ENCODE results near the gene PLPP3.

Gene PLPP3

DNA sequence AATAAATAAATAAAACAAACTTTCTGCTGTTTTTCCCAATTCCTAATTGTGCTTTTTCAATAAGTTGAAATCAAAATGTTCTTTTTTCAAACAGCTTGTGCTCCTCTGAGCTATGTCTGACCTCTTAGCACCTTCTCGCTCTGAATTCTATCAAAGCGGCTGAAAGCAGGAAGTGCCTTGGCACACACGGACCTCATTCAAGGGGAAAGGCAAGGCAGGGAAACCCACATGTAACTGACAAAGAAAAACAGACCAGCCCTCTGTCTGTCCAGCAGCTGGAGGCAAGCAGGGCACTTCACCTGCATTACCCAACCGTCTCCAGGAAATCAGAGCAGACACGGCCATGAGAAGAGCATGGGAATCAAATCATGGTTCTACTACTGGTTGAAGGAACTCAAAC lies 56.7 kb downstream of the PLPP3 start:
- DNase-seq (ENCODE audit: low spot score) = no peak

GRCh38 chr1:56520016-56520601 lies 59.3 kb downstream of the PLPP3 start:
- DNase-seq (ENCODE audit: low spot score) = no peak

- DNase-seq (ENCODE audit: low spot score) = no peak
Observed at GRCh38 chr1:56517404-56518130, 61.8 kb downstream of the PLPP3 start.

GRCh38 chr1:56516539-56517252 lies 62.7 kb downstream of the PLPP3 start:
- DNase-seq (ENCODE audit: low spot score) = peak; percentile 61

DNA sequence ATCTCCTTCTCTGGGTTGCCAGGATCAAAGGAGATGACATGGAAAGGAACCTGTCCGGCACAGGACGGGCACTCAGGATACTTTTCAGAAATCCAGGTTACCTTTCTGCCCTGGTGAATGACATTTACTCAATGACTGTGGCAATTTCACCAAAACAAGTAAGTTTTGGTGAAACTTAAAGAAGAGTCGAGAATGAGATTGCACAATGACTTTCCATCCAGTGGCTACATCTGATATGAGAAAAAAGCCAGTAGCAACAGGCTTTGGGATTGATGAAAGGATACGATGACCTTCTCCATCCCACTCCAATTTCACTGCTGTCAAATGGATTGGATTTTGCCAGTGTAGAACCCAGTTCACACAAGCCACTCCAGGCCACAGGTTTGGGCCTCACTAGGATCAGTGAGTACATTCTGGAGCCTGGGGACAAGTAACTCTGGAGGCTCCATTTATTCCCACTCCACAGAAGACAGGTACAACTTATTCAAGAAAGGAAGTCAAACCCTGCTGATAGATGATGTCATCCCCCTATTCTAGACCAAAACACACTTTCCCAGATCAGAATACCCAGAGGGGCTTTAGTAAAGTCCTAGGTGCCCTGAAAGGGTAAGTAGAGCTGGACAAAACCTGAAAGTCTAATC lies 63.3 kb downstream of the PLPP3 start:
- DNase-seq (ENCODE audit: low spot score) = no peak

DNA sequence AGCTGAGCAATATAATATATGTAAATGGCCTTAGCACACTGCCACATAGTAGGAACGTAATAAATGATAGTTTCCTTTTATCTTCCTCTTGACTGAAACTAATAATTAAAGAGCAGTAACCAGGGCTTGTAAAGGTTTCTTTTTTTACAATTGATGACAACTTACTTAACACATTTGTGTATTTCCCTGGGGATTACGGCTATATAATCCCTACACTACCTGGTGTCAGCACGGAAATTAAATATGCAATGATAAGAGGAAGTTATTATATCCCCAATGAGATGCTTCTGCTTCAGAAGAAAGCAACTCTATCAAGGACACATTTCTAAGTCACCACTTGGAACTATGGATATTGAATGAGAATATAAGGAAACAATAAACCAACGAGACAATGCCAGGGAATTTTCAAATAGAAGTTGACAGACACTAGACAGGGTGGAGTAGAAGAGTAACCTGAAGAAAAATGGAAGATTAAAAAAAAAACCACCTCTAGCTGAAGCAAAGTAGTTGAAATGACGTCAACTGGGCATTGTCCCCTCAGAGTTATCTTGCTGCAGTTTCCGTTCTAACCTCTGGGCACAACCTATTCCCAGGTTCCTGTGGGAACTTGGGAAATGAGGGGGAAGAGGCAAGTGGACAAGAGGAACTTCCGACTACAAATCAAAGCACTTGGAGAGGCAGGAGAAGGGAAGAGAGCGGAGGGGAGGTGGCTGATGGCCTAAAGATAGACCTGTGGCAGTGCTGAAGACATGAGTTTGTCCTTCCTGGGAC lies 66.5 kb downstream of the PLPP3 start:
- DNase-seq (ENCODE audit: low spot score) = no peak

DNA sequence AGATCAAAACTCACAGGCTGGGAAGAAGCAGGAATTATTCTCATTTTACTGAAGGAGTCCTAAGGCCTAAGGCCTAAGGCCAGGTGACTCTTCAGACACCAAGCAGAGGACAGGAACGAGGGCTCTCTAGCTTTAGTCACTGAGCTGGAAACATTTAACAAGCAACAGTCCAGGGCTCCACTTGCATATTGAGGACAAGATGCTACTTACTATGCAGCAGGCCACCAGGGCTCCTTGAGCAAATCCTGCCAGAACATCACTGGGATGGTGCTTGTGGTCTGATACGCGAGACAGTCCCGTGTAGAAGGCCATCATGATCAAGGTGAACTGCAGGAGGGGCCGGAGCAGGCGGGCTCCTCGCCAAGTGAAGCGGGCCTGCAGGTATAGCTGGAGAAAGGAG lies 67.6 kb downstream of the PLPP3 start:
- DNase-seq (ENCODE audit: low spot score) = no peak

GRCh38 chr1:56511364-56511763 lies 68.0 kb downstream of the PLPP3 start:
- DNase-seq (ENCODE audit: low spot score) = no peak

- no peak for DNase-seq (ENCODE audit: low spot score)
Observed at GRCh38 chr1:56510642-56511021, 68.7 kb downstream of the PLPP3 start.

DNA sequence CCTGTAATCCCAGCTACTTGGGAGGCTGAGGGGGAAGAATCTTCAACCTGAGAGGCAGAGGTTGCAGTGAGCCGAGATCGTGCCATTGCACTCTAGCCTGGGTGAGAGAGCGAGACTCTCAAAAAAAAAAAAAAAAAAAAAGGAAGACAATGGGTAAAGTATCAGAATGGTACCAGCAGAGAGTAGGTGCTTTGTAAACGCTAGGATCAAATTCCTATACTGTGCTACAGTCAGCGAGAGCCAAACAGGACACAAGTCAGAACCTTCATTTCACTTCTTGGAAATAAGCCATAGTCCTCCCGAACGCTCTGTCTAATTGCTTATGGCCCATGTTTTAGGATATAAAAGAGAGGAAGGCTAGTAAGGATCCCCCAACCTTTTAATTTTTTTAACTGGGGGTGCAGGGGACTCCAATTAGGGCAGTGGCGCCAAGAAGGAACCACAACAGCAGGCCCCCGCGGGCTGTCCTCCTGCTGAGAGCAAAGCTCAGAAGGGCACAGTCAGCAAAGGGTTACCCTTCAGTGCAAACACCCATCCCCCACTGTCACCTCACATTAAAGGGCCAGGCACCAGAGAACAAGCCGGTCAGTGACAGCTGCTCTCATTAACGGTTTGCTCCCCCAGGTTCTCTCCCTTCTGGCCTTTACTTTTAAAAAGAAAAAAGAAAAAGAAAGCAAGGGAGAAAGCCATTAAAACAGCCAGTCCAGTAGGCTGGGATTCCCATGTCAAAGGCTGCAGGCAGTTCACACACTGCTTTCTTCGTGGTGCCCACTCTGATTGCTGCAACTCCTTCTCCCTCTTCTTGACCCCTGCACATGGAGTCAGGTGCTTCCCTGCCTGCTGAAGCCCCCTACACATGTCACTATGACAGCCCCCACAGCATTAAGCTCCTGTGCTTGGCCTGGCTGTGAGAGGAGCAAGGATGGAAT lies 69.4 kb downstream of the PLPP3 start:
- no peak for DNase-seq (ENCODE audit: low spot score)

GRCh38 chr1:56508523-56508983 lies 70.8 kb downstream of the PLPP3 start:
- no peak for DNase-seq (ENCODE audit: low spot score)

DNA sequence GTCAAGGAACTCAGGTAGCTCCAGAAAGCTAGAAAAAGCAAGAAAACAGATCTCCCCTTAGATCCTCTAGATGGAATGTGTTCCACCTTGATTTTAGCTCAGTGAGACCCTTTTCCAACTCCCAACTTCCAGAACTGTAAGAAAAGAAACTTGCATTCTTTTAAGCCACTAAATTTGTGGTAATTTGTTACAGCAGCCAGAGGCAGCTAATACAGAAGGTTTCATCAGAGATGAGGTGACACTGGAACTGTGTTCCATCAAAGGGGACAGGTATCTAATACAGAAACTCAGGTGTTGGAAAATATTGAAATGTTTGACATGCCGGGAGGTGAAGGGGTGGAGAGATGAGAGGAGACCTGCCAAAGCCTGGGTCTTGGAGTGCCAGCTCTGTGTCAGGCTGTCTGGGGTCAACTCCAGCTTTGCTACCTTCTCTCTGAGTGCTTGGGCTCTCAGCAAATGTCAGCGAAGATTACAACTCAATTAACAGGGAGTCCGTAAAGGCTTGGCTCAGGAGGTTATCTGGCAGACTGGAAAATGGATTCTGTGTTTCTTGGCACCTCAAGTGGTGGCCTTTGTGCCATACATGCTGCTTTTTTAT lies 71.3 kb downstream of the PLPP3 start:
- DNase-seq (ENCODE audit: low spot score) = no peak

- no peak for DNase-seq (ENCODE audit: low spot score)
Observed at GRCh38 chr1:56506951-56507491, 72.3 kb downstream of the PLPP3 start.

- DNase-seq (ENCODE audit: low spot score) = no peak
Observed at GRCh38 chr1:56505792-56506743, 73.3 kb downstream of the PLPP3 start.

GRCh38 chr1:56502700-56503245 lies 76.6 kb downstream of the PLPP3 start:
- DNase-seq (ENCODE audit: low spot score) = no peak

DNA sequence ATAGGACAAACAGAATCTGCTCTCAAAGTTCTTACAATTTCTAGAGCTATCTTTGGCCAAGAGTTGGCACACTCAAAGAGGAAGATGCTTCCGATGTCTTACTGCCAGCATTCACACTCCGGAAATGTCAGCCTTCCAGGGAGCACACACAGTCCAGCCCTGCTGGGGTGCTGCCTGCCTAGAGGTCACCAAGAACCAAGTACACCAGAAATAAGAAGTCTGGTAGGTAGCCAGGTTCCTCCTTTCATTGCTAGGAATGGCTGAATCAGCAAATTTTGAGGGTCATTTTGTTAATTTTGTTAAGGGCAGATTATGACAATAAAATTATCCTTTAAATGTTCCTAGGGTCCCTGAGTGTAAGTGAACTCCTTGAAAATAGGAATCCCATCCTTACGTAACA lies 77.5 kb downstream of the PLPP3 start:
- DNase-seq (ENCODE audit: low spot score) = no peak

GRCh38 chr1:56501426-56501825 lies 77.9 kb downstream of the PLPP3 start:
- DNase-seq (ENCODE audit: low spot score) = no peak

Measured in germinal center (tissue), 1 donor.